SK-N-SH (cell line): ENCODE measurements around the gene SLC7A6. TPM values are rescaled to one million over a fixed set of nuclear protein-coding genes. Genes with fewer than 3 reads are reported as not detected.
A peak's percentile ranks its signal among the peaks of the same experiment; 100 is the strongest.

ENCODE experiments used
- CTCF ChIA-PET: fragments of 300-600, 350-600 bp; formaldehyde crosslinking; extraction: SDS; loops from one replicate; lab custom pipeline; 2021; lab: Yijun Ruan, JAX
- POLR2A ChIA-PET: fragments of 350-600 bp; sonication (Branson Sonifier 250); formaldehyde crosslinking; extraction: SDS; loops from one replicate; lab custom pipeline; 2020; ENCODE audit warnings: antibody characterized with exemption, inconsistent platforms; lab: Yijun Ruan, JAX
- DNase-seq: peaks from one replicate; pipeline ENCODE4 v3.0.0; 2012
- H2AFZ ChIP-seq: fragments of 200-600 bp; sonication (generic); 2 replicates; pipeline ENCODE4 v1.8.1; 2016; ENCODE audit warnings: antibody characterized with exemption, mild to moderate bottlenecking, low read depth
- H3F3A ChIP-seq: fragments of 200-600 bp; sonication (generic); replicated peaks from 2 replicates; pipeline ENCODE3; 2016; ENCODE audit warnings: antibody characterized with exemption, mild to moderate bottlenecking; ENCODE audit not compliant: insufficient read depth
- H3K27ac ChIP-seq, 2 experiments: fragments of 200-500 bp in 1 of 2; fragments of 200-600 bp in 1 of 2; sonication (Bioruptor generic) in 1 of 2; sonication (generic), shearing (Covaris generic) in 1 of 2; 2 replicates each; pipeline versions ENCODE4 v1.5.1 to v1.6.1; 2014 to 2016; ENCODE audit warnings: low read depth in 2 of 2, inconsistent platforms in 1 of 2, low read length in 1 of 2, mild to moderate bottlenecking in 1 of 2, mixed read lengths in 1 of 2
- H3K27me3 ChIP-seq: fragments of 200-600 bp; sonication (generic), shearing (Covaris generic); 2 replicates; pipeline ENCODE4 v1.6.1; 2016; ENCODE audit warnings: mixed run types; ENCODE audit not compliant: insufficient read depth
- H3K36me3 ChIP-seq, 2 experiments: fragments of 200-500 bp in 1 of 2; fragments of 200-600 bp in 1 of 2; sonication (Bioruptor generic) in 1 of 2; sonication (generic) in 1 of 2; replicated peaks in 1 of 2; 2 replicates each; pipeline versions ENCODE3 to v1.5.1; 2014 to 2016; ENCODE audit warnings: low read length in 1 of 2, mild to moderate bottlenecking in 1 of 2; ENCODE audit not compliant: insufficient read depth in 2 of 2, control insufficient read depth in 1 of 2
- H3K4me1 ChIP-seq, 2 experiments: fragments of 200-500 bp in 1 of 2; fragments of 200-600 bp in 1 of 2; sonication (Bioruptor generic) in 1 of 2; sonication (generic), shearing (Covaris generic) in 1 of 2; 2 replicates each; pipeline versions ENCODE4 v1.5.1 to v1.6.1; 2014 to 2016; ENCODE audit warnings: low read depth in 1 of 2, low read length in 1 of 2, mixed run types in 1 of 2; ENCODE audit not compliant: insufficient read depth in 2 of 2, control insufficient read depth in 1 of 2
- H3K4me2 ChIP-seq: fragments of 200-600 bp; sonication (generic), shearing (Covaris generic); 2 replicates; pipeline ENCODE4 v1.6.1; 2017; ENCODE audit warnings: mixed run types
- H3K4me3 ChIP-seq, 2 experiments: fragments of 200-500 bp in 1 of 2; fragments of 200-600 bp in 1 of 2; sonication (Bioruptor generic) in 1 of 2; sonication (generic), shearing (Covaris generic) in 1 of 2; 2 replicates each; pipeline versions ENCODE4 v1.5.1 to v1.8.1; 2014 to 2016; ENCODE audit warnings: low read depth in 2 of 2, inconsistent platforms in 1 of 2, low read length in 1 of 2, mild to moderate bottlenecking in 1 of 2, mixed read lengths in 1 of 2, moderate library complexity in 1 of 2
- H3K79me2 ChIP-seq: fragments of 200-600 bp; sonication (generic); 2 replicates; pipeline ENCODE4 v1.8.1; 2017; ENCODE audit warnings: mild to moderate bottlenecking; ENCODE audit not compliant: insufficient read depth
- H3K9ac ChIP-seq: fragments of 200-600 bp; sonication (generic); 2 replicates; pipeline ENCODE4 v1.6.1; 2017; ENCODE audit warnings: mixed run types
- H3K9me2 ChIP-seq: fragments of 200-600 bp; sonication (generic); 2 replicates; pipeline ENCODE4 v1.6.1; 2017; ENCODE audit warnings: mixed run types
- H3K9me3 ChIP-seq: fragments of 200-600 bp; sonication (generic); 2 replicates; pipeline ENCODE4 v1.6.1; 2017; ENCODE audit warnings: mixed run types, mild to moderate bottlenecking, moderate library complexity
- H4K20me1 ChIP-seq: fragments of 200-600 bp; sonication (generic); 2 replicates; pipeline ENCODE4 v1.6.1; 2017; ENCODE audit warnings: mild to moderate bottlenecking, mixed run types; ENCODE audit not compliant: insufficient read depth
- ELF1 ChIP-seq: IDR thresholded peaks from 2 replicates; pipeline ENCODE4 v1.4.0; 2012
- FOXM1 ChIP-seq: IDR thresholded peaks from 2 replicates; pipeline ENCODE4 v1.4.0; 2012; ENCODE audit warnings: low read depth, mild to moderate bottlenecking
- MEF2A ChIP-seq: IDR thresholded peaks from 2 replicates; pipeline ENCODE4 v1.4.0; 2012; ENCODE audit warnings: low read depth, borderline replicate concordance
- MXI1 ChIP-seq: IDR thresholded peaks from 2 replicates; pipeline ENCODE4 v1.6.1; 2012; ENCODE audit warnings: mild to moderate bottlenecking, low read depth, low read length, improper control_type of control experiment
- POLR2AphosphoS5 ChIP-seq: IDR thresholded peaks from 2 replicates; pipeline ENCODE4 v1.6.1; 2012; ENCODE audit warnings: low read depth, low read length
- SIN3A ChIP-seq: IDR thresholded peaks from 2 replicates; pipeline ENCODE4 v1.6.1; 2012; ENCODE audit warnings: low read depth, mild to moderate bottlenecking, low read length, moderate library complexity, borderline replicate concordance
- SMC3 ChIP-seq: IDR thresholded peaks from 2 replicates; pipeline ENCODE4 v1.6.1; 2012; ENCODE audit warnings: low read depth, low read length, improper control_type of control experiment
- TAF1 ChIP-seq: IDR thresholded peaks from 2 replicates; pipeline ENCODE4 v1.6.1; 2012; ENCODE audit warnings: low read depth, mild to moderate bottlenecking, low read length, moderate library complexity, borderline replicate concordance
- TEAD4 ChIP-seq: IDR thresholded peaks from 2 replicates; pipeline ENCODE4 v1.4.0; 2012; ENCODE audit warnings: mild to moderate bottlenecking, borderline replicate concordance; ENCODE audit not compliant: insufficient read depth
- YY1 ChIP-seq: IDR thresholded peaks from 2 replicates; pipeline ENCODE4 v1.4.0; 2012; ENCODE audit warnings: low read depth, mild to moderate bottlenecking
- WGBS: methylation state at CpG from one replicate; pipeline ENCODE4 v1.1.6; 2017; ENCODE audit warnings: low lambda C conversion rate; 5-methylcytosine and 5-hydroxymethylcytosine counted together
- polyA plus RNA-seq, 3 experiments: library from polyadenylated mRNA; depleted of rRNA; stranded (reverse); fragments of >200 nt; gene quantifications; 2 replicates each; pipeline ENCODE4 v1.2.3, GENCODE V29; 2012
- TF ChIP-seq, protein P1 (sequence below): IDR thresholded peaks from 2 replicates; pipeline ENCODE4 v1.4.0; 2012; ENCODE audit warnings: low read depth, borderline replicate concordance
- TF ChIP-seq, protein P2 (sequence below): IDR thresholded peaks from 2 replicates; pipeline ENCODE4; 2012
- TF ChIP-seq, protein P3 (sequence below): IDR thresholded peaks from 2 replicates; pipeline ENCODE4 v1.4.0; 2012; ENCODE audit warnings: low read depth

Gene SLC7A6
- polyA plus RNA-seq, 1 of the 3 experiments (the other 2 are of a cell fraction) = 19.0 TPM

DNA sequence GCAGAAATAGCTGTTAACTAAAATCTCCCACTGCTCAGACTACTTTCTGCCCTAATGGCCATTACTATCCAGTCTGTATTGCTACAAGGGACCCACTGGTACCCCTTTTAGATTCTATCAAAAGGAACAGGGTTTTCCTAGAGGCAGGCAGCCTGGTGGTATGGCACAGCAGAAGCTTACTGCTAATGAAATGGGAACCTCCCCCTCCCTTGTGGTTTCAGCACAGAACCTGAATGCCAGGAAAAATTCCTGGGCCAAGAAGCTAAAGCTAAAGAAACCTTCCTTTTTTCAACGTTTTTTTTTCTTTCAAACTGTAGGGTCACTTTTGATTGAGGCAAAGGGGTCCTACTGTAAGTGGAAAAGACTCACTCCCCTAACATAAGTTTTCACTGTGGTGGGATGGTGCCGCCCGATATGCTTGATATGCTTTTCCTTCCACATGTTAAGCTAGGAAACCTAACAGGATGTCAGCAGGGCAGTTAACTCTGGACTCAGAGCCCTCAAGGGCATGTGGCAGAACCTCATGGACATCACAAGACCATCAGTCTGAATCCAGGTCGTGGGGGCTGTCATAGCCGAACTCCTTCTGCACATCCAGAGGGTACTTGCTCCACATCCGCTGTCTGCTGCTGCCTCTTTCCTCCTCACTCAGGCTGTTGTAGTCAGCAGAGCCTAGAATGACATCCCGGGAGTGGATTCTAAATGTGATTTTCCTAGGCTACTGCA, 36.6 kb downstream of the SLC7A6 start:
- no peak overlapping the region for H3K4me2 ChIP-seq
- H3F3A ChIP-seq = peaks cover 15% of the 10 kb centered on the region
- no peak overlapping the region for H3K4me3 ChIP-seq
- H3K27ac ChIP-seq = no peak overlapping the region
- H3K79me2 ChIP-seq = peaks cover 10% of the 10 kb centered on the region; the same call in 1 of the 2 replicates
- H4K20me1 ChIP-seq = 0 out of 2 replicates have a peak, but pooled peaks cover 6% of the 10 kb centered on the region
- no peak for DNase-seq
- peaks cover 3 to 15% of the 10 kb centered on the region in 2 experiments; a peak in 3 of 4 replicates for H3K4me1 ChIP-seq
- WGBS = 83% methylated on average over 7 of the region's 7 CpGs
- no peaks in the 10 kb centered on the region for H3K9me3 ChIP-seq
- ChIA-PET POLR2A (no interaction called here), CTCF (interaction anchor here (0.8 to 1.7 kb wide), 3 partner anchors 10 to 485 kb away, joined by 3 to 6 read pairs (median 5); partner anchors contain the start of genes PRMT7, SLC7A6 and SLC7A6OS)
- H3K9ac ChIP-seq = no peak overlapping the region
- peaks cover 50 to 81% of the 10 kb centered on the region in 2 experiments for H3K36me3 ChIP-seq
- H2AFZ ChIP-seq = no peak overlapping the region
- no peaks in the 10 kb centered on the region for H3K9me2 ChIP-seq
- TF ChIP-seq POLR2AphosphoS5 = 0 out of 2 replicates have a peak, but pooled peaks have one; percentile 6
- no peak for TF ChIP-seq SIN3A
- H3K27me3 ChIP-seq = no peaks in the 10 kb centered on the region

DNA sequence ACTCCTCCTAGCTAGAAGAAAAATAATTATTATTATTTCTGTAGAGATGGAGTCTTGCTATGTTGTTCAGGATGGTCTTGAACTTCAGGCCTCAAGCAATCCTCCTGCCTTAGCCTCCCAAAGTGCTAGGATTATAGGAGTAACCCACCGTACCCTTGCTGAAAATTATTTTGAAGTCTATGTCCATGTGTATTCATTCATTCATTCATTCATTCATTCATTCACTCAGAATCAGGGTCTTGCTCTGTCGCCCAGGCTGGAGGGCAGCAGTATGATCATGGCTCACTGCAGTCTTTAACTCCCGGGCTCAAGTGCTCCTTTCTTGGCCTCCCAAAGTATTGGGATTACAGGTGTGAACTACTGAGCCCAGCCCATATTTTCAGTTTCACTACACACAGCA, 42.3 kb downstream of the SLC7A6 start:
- CTCF ChIA-PET = no interaction called here

More for the DNA sequence above, 42.3 kb downstream of the SLC7A6 start:
- no peaks in the 10 kb centered on the region for H3K9me3 ChIP-seq
- H3K27me3 ChIP-seq = no peaks in the 10 kb centered on the region
- no peaks in the 10 kb centered on the region for H3K9me2 ChIP-seq
- peaks cover 64% of the 10 kb centered on the region for H3K79me2 ChIP-seq
- no peak overlapping the region for H3K27ac ChIP-seq
- H3K36me3 ChIP-seq = peaks cover 34 to 48% of the 10 kb centered on the region in 2 experiments
- no peaks in the 10 kb centered on the region for H3F3A ChIP-seq
- H3K9ac ChIP-seq = no peak overlapping the region
- TF ChIP-seq POLR2AphosphoS5 (no peak), FOXM1 (no peak), TAF1 (no peak), SMC3 (no peak), YY1 (no peak), MEF2A (no peak), MXI1 (no peak), TEAD4 (no peak), ELF1 (no peak)
- TF ChIP-seq, protein P1, sequence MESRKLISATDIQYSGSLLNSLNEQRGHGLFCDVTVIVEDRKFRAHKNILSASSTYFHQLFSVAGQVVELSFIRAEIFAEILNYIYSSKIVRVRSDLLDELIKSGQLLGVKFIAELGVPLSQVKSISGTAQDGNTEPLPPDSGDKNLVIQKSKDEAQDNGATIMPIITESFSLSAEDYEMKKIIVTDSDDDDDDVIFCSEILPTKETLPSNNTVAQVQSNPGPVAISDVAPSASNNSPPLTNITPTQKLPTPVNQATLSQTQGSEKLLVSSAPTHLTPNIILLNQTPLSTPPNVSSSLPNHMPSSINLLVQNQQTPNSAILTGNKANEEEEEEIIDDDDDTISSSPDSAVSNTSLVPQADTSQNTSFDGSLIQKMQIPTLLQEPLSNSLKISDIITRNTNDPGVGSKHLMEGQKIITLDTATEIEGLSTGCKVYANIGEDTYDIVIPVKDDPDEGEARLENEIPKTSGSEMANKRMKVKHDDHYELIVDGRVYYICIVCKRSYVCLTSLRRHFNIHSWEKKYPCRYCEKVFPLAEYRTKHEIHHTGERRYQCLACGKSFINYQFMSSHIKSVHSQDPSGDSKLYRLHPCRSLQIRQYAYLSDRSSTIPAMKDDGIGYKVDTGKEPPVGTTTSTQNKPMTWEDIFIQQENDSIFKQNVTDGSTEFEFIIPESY = no peak
- TF ChIP-seq, protein P2, sequence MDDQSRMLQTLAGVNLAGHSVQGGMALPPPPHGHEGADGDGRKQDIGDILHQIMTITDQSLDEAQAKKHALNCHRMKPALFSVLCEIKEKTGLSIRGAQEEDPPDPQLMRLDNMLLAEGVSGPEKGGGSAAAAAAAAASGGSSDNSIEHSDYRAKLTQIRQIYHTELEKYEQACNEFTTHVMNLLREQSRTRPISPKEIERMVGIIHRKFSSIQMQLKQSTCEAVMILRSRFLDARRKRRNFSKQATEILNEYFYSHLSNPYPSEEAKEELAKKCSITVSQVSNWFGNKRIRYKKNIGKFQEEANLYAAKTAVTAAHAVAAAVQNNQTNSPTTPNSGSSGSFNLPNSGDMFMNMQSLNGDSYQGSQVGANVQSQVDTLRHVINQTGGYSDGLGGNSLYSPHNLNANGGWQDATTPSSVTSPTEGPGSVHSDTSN = no peak
- TF ChIP-seq, protein P3, sequence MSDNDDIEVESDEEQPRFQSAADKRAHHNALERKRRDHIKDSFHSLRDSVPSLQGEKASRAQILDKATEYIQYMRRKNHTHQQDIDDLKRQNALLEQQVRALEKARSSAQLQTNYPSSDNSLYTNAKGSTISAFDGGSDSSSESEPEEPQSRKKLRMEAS = no peak
- no peak overlapping the region for H3K4me2 ChIP-seq
- no peak overlapping the region for H2AFZ ChIP-seq
- POLR2A ChIA-PET = no interaction called here
- WGBS = 98% methylated on average over 3 of the region's 3 CpGs
- H4K20me1 ChIP-seq = no peaks in the 10 kb centered on the region
- H3K4me1 ChIP-seq = peaks cover 7 to 10% of the 10 kb centered on the region in 2 experiments; a peak in 2 of 4 replicates
- no peak overlapping the region for H3K4me3 ChIP-seq
- DNase-seq = no peak
